GM08714 (cell line): ENCODE measurements around the gene GNG8.

ENCODE experiments used
- H3K4me3 ChIP-seq: fragments of 200-500 bp; sonication (Bioruptor generic); 2 replicates; pipeline ENCODE4 v1.5.1; 2014; ENCODE audit warnings: mild to moderate bottlenecking, low read length, inconsistent platforms
- ZNF274 ChIP-seq: IDR thresholded peaks from 2 replicates; pipeline ENCODE4 v1.6.1; 2012; ENCODE audit warnings: mild to moderate bottlenecking, low read depth, low read length

The GNG8 gene

GRCh38 chr19:46606019-46606418 lies 30.0 kb downstream of the GNG8 start:
- no peak overlapping the region for H3K4me3 ChIP-seq
- TF ChIP-seq ZNF274 = no peak

- no peak overlapping the region for H3K4me3 ChIP-seq
- no peak for TF ChIP-seq ZNF274
Measured at GRCh38 chr19:46605356-46605821, 30.6 kb downstream of the GNG8 start.

GRCh38 chr19:46604781-46605355 lies 31.1 kb downstream of the GNG8 start:
- no peak overlapping the region for H3K4me3 ChIP-seq
- no peak for TF ChIP-seq ZNF274

GRCh38 chr19:46603752-46604231 lies 32.2 kb downstream of the GNG8 start:
- TF ChIP-seq ZNF274 = no peak
- H3K4me3 ChIP-seq = peak overlapping the region; percentile 97; the same call in 1 of the 2 replicates

- no peak for TF ChIP-seq ZNF274
- peak overlapping the region; percentile 97; the same call in 1 of the 2 replicates for H3K4me3 ChIP-seq
Measured at GRCh38 chr19:46603195-46603637, 32.8 kb downstream of the GNG8 start.

GRCh38 chr19:46602392-46603194 lies 33.4 kb downstream of the GNG8 start:
- no peak for TF ChIP-seq ZNF274
- peak overlapping the region; percentile 97 for H3K4me3 ChIP-seq

GRCh38 chr19:46601318-46602224 lies 34.4 kb downstream of the GNG8 start, which contains the start of gene CALM3:
CALM3 (plus strand) TSS chr19:46601330; CDS start chr19:46601435, 105 bp downstream.
- no peak for TF ChIP-seq ZNF274
- H3K4me3 ChIP-seq = peak within 1 kb of the TSS; percentile 97

GRCh38 chr19:46600384-46601317 lies 35.4 kb downstream of the GNG8 start:
- peak overlapping the region; percentile 97; the same call in 1 of the 2 replicates for H3K4me3 ChIP-seq
- TF ChIP-seq ZNF274 = no peak

GRCh38 chr19:46599716-46600373 lies 36.2 kb downstream of the GNG8 start:
- TF ChIP-seq ZNF274 = no peak
- peak overlapping the region; percentile 65; the same call in 1 of the 2 replicates for H3K4me3 ChIP-seq

GRCh38 chr19:46598372-46598917 lies 37.6 kb downstream of the GNG8 start:
- TF ChIP-seq ZNF274 = no peak
- no peak overlapping the region for H3K4me3 ChIP-seq

GRCh38 chr19:46596008-46596407 lies 40.0 kb downstream of the GNG8 start:
- TF ChIP-seq ZNF274 = no peak
- H3K4me3 ChIP-seq = no peak overlapping the region

- H3K4me3 ChIP-seq = no peak overlapping the region
- no peak for TF ChIP-seq ZNF274
Measured at GRCh38 chr19:46591870-46592269, 44.1 kb downstream of the GNG8 start.
